ENCODE data around the gene NUP107.
A peak's percentile ranks its signal among the peaks of the same experiment; 100 is the strongest.

NUP107 gene

DNA sequence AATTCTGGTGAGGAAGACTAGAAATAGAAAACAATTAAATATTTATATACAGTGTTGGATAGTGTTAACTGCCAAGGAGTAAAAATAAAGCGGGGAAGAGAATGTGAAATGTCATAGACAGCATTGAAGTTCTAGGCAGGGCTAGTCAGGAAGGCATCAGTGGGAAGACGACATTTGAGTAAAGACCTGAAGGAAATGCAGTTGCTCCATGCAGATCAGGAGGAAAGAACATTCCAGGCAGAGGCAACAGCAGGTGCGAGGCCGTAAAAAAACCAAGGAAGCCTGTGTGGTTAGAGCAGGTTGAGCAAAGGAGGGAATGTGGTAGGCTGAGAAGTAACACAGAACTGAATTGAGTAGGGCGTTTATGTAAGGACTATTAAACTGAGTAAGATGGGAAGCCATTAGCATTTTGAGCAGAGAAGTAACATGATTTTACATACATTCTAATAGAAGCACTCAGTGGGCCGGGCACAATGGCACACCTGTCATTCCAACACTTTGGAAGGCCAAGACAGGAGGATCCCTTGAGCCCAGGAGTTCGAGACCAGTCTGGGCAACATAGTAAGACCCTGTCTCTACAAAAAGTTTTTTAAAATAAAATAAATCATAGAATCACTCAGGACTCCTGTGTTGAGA lies 74.1 kb downstream of the NUP107 start:
- no peaks in the 10 kb centered on the region for H3K27me3 ChIP-seq (ENCODE audit: control insufficient read depth, low read length)
- no peak overlapping the region for H3K27ac ChIP-seq (ENCODE audit: low read depth, low read length)

DNA sequence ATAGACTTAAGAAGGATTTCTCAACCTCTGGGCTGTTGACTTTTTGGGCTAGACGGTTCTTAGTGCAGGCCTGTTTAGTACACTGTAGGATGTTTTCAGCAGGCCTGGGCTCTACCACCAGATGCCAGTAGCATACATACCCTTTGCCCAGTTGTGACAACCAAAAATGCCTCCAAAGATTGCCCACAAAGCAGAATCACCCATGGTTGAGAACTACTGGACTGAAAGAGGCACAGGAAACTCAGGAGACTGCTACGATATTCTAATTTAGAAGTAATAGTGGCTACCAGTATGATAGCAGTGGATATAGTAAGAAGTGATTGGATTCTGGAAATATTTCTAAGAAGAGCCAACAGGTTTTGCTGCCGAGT lies 74.6 kb downstream of the NUP107 start:
- Histone ChIP-seq H3K36me3 (ENCODE audit: control insufficient read depth, low read length) (peaks cover 79% of the 10 kb centered on the region), H3K27ac (ENCODE audit: low read depth, low read length) (no peak overlapping the region), H3K4me2 (ENCODE audit: low read length) (no peak overlapping the region)

More for the DNA sequence above, 74.1 kb downstream of the NUP107 start:
- Histone ChIP-seq H3K4me2 (ENCODE audit: low read length) (no peak overlapping the region), H3K4me1 (ENCODE audit: control insufficient read depth, low read length) (peaks cover 45% of the 10 kb centered on the region), H3K79me2 (ENCODE audit: control insufficient read depth, low read length) (peaks cover 18% of the 10 kb centered on the region), H4K20me1 (ENCODE audit: control insufficient read depth, insufficient read depth, low read depth, low read length) (no peaks in the 10 kb centered on the region), H3F3A (ENCODE audit: control insufficient read depth, insufficient read depth) (peaks cover 4% of the 10 kb centered on the region; the same call in 1 of the 2 replicates), H3K9me2 (replicated peaks; ENCODE audit: control insufficient read depth, low read length) (no peaks in the 10 kb centered on the region), H3K36me3 (ENCODE audit: control insufficient read depth, low read length) (peaks cover 80% of the 10 kb centered on the region), H3K4me3 (ENCODE audit: low read length) (no peak overlapping the region), H3K9me3 (ENCODE audit: control insufficient read depth, insufficient read depth, low read length) (no peaks in the 10 kb centered on the region)
- TF ChIP-seq EZH2phosphoT487 (IDR thresholded peaks at IDR 0.05; ENCODE audit: borderline replicate concordance, low read length): no peak

DNA sequence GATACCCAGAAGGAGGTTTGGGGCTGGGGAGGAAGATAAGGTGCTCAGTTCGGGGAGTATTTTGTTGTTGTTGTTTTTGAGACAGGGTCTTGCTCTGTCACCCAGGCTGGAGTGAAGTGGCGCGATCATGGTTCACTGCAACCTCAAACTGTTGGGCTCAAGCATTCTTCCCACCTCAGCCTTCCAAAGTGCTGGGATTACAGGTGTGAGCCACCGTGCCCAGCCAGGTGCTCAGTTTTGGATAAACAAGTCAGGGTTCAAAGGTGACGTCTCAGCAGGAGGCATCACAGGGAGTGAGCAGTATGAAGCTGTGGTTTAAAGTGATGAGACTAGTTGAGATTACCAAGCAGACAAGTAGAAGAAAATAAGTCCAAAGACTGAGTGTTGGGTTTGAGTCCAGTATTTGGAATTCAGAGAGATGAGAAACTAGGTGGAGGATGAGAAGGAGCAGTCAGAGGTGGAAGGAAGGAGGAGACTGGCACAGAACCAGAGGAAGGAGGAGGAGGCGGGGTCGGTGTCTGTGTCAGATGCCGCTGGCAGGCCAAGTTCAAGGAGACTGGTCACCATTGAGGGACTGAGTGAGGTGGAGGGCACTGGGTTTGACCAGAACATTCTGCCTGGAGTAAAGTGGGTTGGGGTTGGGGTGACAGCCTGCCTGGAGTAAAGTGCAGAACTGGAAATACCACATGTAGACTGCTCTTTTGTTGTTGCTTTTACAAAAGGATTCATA lies 75.3 kb downstream of the NUP107 start:
- H3K27me3 ChIP-seq (ENCODE audit: control insufficient read depth, low read length): no peaks in the 10 kb centered on the region
- peak overlapping the region; percentile 24; the same call in 1 of the 2 replicates for H3K27ac ChIP-seq (ENCODE audit: low read depth, low read length)
- H3K9me2 ChIP-seq (replicated peaks; ENCODE audit: control insufficient read depth, low read length): no peaks in the 10 kb centered on the region
- peaks cover 11% of the 10 kb centered on the region for H3F3A ChIP-seq (ENCODE audit: control insufficient read depth, insufficient read depth)
- H3K4me2 ChIP-seq (ENCODE audit: low read length): no peak overlapping the region
- no peaks in the 10 kb centered on the region for H3K9me3 ChIP-seq (ENCODE audit: control insufficient read depth, insufficient read depth, low read length)
- peaks cover 56% of the 10 kb centered on the region for H3K4me1 ChIP-seq (ENCODE audit: control insufficient read depth, low read length)
- no peaks in the 10 kb centered on the region for H4K20me1 ChIP-seq (ENCODE audit: control insufficient read depth, insufficient read depth, low read depth, low read length)
- H3K36me3 ChIP-seq (ENCODE audit: control insufficient read depth, low read length): peaks cover 80% of the 10 kb centered on the region
- H3K79me2 ChIP-seq (ENCODE audit: control insufficient read depth, low read length): peaks cover 18% of the 10 kb centered on the region
- TF ChIP-seq EZH2phosphoT487 (IDR thresholded peaks at IDR 0.05; ENCODE audit: borderline replicate concordance, low read length): no peak
- TF ChIP-seq, protein P1, sequence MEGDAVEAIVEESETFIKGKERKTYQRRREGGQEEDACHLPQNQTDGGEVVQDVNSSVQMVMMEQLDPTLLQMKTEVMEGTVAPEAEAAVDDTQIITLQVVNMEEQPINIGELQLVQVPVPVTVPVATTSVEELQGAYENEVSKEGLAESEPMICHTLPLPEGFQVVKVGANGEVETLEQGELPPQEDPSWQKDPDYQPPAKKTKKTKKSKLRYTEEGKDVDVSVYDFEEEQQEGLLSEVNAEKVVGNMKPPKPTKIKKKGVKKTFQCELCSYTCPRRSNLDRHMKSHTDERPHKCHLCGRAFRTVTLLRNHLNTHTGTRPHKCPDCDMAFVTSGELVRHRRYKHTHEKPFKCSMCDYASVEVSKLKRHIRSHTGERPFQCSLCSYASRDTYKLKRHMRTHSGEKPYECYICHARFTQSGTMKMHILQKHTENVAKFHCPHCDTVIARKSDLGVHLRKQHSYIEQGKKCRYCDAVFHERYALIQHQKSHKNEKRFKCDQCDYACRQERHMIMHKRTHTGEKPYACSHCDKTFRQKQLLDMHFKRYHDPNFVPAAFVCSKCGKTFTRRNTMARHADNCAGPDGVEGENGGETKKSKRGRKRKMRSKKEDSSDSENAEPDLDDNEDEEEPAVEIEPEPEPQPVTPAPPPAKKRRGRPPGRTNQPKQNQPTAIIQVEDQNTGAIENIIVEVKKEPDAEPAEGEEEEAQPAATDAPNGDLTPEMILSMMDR (IDR thresholded peaks at IDR 0.05; ENCODE audit: low read depth, low read length, poor library complexity, severe bottlenecking): no peak
- no peak overlapping the region for H3K4me3 ChIP-seq (ENCODE audit: low read length)

More for the DNA sequence above, 74.6 kb downstream of the NUP107 start:
- peaks cover 18% of the 10 kb centered on the region for H3K79me2 ChIP-seq (ENCODE audit: control insufficient read depth, low read length)
- H3K4me3 ChIP-seq (ENCODE audit: low read length): no peak overlapping the region
- no peaks in the 10 kb centered on the region for H3K27me3 ChIP-seq (ENCODE audit: control insufficient read depth, low read length)
- peaks cover 50% of the 10 kb centered on the region for H3K4me1 ChIP-seq (ENCODE audit: control insufficient read depth, low read length)
- H3F3A ChIP-seq (ENCODE audit: control insufficient read depth, insufficient read depth): peaks cover 4% of the 10 kb centered on the region; the same call in 1 of the 2 replicates
- H3K9me2 ChIP-seq (replicated peaks; ENCODE audit: control insufficient read depth, low read length): no peaks in the 10 kb centered on the region
- H4K20me1 ChIP-seq (ENCODE audit: control insufficient read depth, insufficient read depth, low read depth, low read length): no peaks in the 10 kb centered on the region
- TF ChIP-seq EZH2phosphoT487 (IDR thresholded peaks at IDR 0.05; ENCODE audit: borderline replicate concordance, low read length): no peak
- TF ChIP-seq, protein P1 (IDR thresholded peaks at IDR 0.05; ENCODE audit: low read depth, low read length, poor library complexity, severe bottlenecking): no peak
- H3K9me3 ChIP-seq (ENCODE audit: control insufficient read depth, insufficient read depth, low read length): no peaks in the 10 kb centered on the region

DNA sequence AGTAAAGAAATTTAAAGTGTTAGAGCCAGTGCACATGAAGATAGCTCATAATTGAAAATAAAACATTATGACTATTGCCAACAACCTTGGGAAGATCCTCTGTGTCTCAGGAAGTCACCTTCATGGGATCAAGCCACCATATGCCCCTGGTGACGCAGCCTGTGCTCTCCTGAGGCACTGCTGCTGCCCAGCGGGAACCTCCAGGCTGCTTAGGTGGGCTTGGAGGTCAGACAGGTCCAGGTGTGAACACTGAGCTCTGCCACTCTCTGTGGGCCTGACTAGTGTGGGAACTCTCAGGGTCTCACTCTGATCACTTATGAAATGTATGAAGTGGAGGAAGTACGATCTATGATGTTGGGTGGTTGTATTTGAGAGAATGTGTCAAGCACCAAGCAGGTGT lies 75.9 kb downstream of the NUP107 start:
- Histone ChIP-seq H3K36me3 (ENCODE audit: control insufficient read depth, low read length) (peaks cover 75% of the 10 kb centered on the region), H3K4me2 (ENCODE audit: low read length) (no peak overlapping the region), H3K9me3 (ENCODE audit: control insufficient read depth, insufficient read depth, low read length) (no peaks in the 10 kb centered on the region)

More for the DNA sequence above, 75.9 kb downstream of the NUP107 start:
- Histone ChIP-seq H3K27me3 (ENCODE audit: control insufficient read depth, low read length) (no peaks in the 10 kb centered on the region), H3K4me3 (ENCODE audit: low read length) (no peak overlapping the region), H3K79me2 (ENCODE audit: control insufficient read depth, low read length) (peaks cover 18% of the 10 kb centered on the region), H3F3A (ENCODE audit: control insufficient read depth, insufficient read depth) (peaks cover 16% of the 10 kb centered on the region), H3K9me2 (replicated peaks; ENCODE audit: control insufficient read depth, low read length) (no peaks in the 10 kb centered on the region), H3K27ac (ENCODE audit: low read depth, low read length) (peak overlapping the region; percentile 24; the same call in 1 of the 2 replicates), H3K4me1 (ENCODE audit: control insufficient read depth, low read length) (peaks cover 56% of the 10 kb centered on the region), H4K20me1 (ENCODE audit: control insufficient read depth, insufficient read depth, low read depth, low read length) (no peaks in the 10 kb centered on the region)
- TF ChIP-seq EZH2phosphoT487 (IDR thresholded peaks at IDR 0.05; ENCODE audit: borderline replicate concordance, low read length): no peak
- TF ChIP-seq, protein P1 (IDR thresholded peaks at IDR 0.05; ENCODE audit: low read depth, low read length, poor library complexity, severe bottlenecking): no peak

All from DOHH2 (cell line).